Stimulated activated CD4-positive, alpha-beta T cell treated with anti-CD3 and anti-CD28 coated beads, Interleukin-2, amount 100 ng/mL, for 4 hours (primary cell): ENCODE results near the gene MYBPHL.

Experiments
- DNase-seq: peaks from one replicate; pipeline ENCODE4 v3.0.0-alpha.2; 2020; ENCODE audit warnings: low read depth

Gene MYBPHL

DNA sequence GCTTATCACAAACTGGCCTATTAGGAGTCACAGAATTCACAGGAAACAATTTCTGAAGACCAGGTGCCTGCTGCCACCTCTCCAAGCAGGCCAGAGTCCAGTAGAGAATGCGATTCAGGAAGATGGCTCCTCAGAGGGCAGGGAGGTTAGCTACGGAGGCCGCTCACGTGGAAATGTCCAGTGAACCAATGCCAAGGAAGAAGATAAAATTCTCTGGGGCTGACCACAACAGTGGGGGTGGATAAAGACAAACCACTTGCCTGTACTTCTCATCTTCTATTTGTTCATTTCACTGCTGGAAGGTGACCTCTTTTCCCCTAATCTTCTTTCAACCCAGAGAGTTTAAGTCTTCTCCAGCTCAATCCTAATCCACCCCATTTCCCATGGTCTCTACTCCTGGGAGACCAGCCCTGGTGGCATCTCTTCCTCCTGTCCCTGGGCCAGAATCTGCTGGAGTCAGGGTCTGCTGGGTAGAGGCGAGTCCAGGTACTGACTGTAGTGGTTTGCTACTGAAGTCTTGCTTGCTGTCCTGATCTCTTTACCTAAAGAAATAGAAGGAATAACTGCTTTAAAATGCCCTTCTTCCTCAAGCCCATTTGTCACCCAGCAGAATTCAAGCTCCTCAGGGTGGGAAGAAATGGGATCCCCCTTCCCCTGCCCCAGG lies 27.1 kb downstream of the MYBPHL start:
- no peak for DNase-seq

DNA sequence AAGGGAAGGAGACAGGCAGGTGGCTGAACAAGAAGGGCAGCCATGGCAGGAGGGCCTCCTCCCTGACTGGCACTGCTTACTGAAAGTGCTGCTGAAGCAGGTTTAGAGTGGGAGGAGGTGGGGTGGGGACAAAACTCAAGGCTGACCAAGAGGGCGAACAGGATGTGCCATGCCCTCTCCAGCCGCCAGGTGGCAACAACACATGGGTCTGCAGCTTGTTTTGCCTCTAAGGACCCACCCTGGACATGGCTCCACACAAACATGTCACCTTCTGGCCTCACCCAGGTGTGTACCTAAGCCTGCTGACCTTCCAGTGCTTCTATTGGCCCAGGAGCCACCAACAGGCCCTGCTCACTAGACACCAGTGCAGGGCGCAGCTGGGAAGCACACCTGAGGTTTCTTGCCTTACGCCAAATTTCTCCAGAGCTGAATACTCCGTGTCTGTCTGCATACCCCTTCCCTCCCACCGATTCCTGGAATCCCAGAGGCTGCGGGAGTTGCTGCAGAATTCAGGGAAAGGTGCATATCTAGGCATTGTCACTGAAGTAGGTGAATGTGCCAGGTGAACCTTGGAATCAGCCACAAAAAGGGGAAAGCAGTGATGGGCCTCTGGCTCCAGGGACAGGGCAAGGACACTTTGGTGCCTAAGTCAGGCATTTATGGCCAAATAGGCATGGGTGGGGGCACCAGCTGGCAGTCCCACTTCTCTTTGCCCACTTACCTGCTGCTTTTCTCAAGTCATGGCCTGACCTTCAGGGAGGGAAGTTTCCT lies 29.2 kb downstream of the MYBPHL start:
- DNase-seq: peak; percentile 40

GRCh38 chr1:109275706-109276345 lies 31.0 kb downstream of the MYBPHL start:
- no peak for DNase-seq

- no peak for DNase-seq
Observed at GRCh38 chr1:109274533-109275476, 32.0 kb downstream of the MYBPHL start.

- DNase-seq: no peak
Observed at GRCh38 chr1:109273570-109274288, 33.1 kb downstream of the MYBPHL start.

DNA sequence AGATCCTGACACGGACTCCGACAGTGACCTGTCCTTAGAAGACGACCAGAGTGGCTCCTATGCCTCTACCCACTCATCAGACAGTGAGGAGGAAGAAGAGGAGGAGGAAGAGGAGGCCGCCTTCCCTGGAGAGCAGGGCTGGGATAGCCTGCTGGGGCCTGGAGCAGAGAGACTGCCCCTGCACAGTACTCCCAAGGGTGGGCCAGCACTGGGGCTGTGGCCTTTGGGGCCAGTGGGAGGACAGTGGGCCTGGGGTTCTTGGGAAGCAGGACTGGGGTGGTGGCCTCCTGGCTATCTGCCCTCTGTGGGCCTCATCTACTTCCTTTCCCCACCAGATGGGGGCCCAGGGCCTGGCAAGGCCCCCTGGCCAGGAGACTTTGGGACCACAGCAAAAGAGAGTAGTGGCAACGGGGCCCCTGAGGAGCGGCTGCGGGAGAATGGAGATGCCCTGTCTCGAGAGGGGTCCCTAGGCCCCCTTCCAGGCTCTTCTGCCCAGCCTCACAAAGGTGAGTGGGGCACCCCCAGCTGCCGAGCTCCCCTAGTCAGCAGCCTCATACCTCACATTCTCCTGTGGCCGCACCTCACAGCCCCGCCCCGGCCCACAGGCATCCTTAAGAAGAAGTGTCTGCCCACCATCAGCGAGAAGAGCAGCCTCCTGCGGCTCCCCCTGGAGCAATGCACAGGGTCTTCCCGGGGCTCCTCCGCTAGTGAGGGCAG lies 33.8 kb downstream of the MYBPHL start:
- DNase-seq: no peak

GRCh38 chr1:109272021-109272799 lies 34.6 kb downstream of the MYBPHL start:
- DNase-seq: no peak

DNA sequence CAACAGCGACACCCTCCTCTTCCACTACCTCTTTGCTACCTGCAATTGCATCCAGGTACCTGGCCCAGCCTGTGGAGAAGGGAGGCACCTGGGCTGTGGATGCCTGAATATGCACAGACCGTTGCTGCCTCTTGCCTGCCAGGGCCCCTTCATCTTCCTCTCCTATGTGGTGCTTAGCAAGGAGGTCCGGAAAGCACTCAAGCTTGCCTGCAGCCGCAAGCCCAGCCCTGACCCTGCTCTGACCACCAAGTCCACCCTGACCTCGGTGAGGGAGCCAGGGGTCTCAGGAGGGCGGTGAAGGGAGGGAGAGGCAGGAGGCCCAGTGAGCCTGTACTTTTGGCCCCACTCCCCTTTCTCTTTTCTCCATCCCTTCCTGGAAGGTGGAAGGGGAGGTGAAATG lies 35.4 kb downstream of the MYBPHL start:
- no peak for DNase-seq

DNA sequence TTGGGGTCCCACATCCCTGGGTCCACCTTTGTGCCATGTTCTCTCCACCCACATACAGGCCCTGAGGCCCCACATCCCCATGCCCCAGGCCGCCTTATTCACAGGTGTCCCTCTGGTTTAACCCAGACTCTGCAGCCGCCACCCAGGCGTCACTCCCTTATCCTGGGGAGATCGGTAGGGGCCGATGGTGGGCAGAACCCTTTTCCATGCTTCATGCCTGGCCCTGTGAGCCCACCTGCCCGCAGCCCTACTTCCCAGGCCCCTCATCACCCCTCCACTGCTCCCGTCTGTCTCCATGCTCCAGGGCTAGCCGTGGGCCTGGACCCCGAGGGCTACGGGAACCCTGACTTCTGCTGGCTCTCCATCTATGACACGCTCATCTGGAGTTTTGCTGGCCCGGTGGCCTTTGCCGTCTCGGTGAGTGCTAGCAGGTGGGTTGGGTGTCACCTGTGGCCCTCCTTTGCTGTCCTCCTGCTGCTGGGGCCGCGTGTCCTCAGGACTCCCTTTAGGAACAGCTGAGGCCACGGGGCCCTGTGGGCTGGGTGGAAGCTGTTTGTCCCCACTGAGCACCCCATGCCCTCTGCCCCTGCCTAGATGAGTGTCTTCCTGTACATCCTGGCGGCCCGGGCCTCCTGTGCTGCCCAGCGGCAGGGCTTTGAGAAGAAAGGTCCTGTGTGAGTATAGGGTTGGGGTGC lies 36.0 kb downstream of the MYBPHL start:
- no peak for DNase-seq

DNA sequence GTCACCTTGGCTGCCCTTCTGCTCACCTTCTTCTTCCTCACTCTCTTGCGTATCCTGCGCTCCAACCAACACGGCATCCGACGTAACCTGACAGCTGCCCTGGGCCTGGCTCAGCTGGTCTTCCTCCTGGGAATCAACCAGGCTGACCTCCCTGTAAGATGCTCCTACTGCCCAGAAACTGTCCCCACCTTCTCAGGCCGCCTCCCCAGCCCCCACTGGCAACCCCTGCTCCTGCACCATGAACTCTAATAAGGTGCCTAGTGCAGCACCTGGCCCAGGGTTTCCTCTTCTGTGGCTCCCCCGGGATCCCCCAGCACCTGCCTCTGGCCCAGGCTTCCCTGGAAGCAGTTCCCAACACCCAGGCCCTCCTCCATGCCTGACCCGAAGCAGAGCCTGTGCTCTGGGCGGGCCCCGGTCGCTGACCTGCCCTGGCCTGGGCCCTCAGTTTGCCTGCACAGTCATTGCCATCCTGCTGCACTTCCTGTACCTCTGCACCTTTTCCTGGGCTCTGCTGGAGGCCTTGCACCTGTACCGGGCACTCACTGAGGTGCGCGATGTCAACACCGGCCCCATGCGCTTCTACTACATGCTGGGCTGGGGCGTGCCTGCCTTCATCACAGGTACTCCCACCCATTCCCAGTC lies 36.7 kb downstream of the MYBPHL start:
- no peak for DNase-seq

DNA sequence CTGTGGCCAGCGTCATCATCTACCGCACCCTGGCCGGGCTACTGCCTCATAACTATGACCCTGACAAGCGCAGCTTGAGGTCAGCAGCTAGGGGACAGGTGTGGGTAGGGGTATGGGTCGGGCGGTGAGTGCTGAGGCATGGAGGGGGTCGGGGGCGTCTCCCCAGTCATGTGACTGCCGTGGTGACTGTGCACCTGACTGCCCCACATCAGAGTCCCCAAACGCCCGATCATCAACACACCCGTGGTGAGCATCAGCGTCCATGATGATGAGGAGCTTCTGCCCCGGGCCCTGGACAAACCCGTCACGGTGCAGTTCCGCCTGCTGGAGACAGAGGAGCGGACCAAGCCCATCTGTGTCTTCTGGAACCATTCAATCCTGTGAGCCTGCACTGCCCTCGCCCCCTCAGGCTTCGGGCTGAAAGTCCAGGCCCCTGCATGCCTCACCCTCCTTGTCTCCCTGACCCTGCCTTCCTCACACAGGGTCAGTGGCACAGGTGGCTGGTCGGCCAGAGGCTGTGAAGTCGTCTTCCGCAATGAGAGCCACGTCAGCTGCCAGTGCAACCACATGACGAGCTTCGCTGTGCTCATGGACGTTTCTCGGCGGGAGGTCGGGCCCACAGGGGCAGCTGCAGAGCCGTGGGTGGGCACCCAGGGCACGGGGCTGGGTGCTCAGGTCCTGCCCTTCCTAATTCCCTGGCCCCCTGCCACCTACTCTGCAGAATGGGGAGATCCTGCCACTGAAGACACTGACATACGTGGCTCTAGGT lies 37.4 kb downstream of the MYBPHL start:
- DNase-seq: no peak

DNA sequence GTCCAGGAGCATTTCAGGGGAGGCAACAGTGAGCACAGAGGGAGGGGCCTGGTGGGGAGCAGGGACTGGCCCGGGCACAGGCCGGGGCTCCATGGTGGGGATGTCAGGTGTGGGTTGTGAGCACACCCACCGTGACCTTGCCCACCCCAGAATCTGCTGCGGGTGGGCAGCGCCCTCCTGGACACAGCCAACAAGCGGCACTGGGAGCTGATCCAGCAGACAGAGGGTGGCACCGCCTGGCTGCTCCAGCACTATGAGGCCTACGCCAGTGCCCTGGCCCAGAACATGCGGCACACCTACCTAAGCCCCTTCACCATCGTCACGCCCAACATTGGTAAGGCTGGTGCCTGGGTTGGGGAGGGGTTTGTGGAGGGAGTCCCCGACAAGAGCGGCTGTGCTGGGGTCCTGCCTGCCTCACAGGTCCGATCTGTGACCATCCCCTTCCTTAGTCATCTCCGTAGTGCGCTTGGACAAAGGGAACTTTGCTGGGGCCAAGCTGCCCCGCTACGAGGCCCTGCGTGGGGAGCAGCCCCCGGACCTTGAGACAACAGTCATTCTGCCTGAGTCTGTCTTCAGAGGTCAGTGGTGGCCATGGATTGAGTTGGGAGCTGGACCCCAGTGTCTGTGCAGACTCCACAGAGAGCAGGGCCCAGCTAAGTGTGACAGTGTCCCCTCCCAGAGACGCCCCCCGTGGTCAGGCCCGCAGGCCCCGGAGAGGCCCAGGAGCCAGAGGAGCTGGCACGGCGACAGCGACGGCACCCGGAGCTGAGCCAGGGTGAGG lies 38.2 kb downstream of the MYBPHL start:
- DNase-seq: no peak

- DNase-seq: no peak
Observed at GRCh38 chr1:109267743-109268300, 39.0 kb downstream of the MYBPHL start.

GRCh38 chr1:109266965-109267364 lies 39.8 kb downstream of the MYBPHL start:
- no peak for DNase-seq

- DNase-seq: no peak
Observed at GRCh38 chr1:109265741-109266330, 41.0 kb downstream of the MYBPHL start.

- DNase-seq: no peak
Observed at GRCh38 chr1:109265016-109265415, 41.8 kb downstream of the MYBPHL start.

GRCh38 chr1:109264379-109264755 lies 42.4 kb downstream of the MYBPHL start:
- no peak for DNase-seq
